H9 (cell line): ENCODE measurements around the gene ABHD15. TPM values are rescaled to one million over a fixed set of nuclear protein-coding genes. Genes with fewer than 3 reads are reported as not detected.

Experiments
- DNase-seq: peaks from one replicate; pipeline ENCODE4 v3.0.0-alpha.2; 2017
- H2AFZ ChIP-seq: one replicate; pipeline ENCODE4 v1.6.1; 2013; ENCODE audit warnings: mild to moderate bottlenecking, low read length, control low read depth, moderate library complexity
- H2AK5ac ChIP-seq: 2 replicates; pipeline ENCODE4 v1.6.1; 2013; ENCODE audit warnings: low read length, control low read depth, mixed read lengths; ENCODE audit not compliant: insufficient read length
- H2BK120ac ChIP-seq: one replicate; pipeline ENCODE4 v1.6.1; 2013; ENCODE audit warnings: low read depth, mild to moderate bottlenecking, low read length, control low read depth, inconsistent platforms; ENCODE audit not compliant: poor library complexity, severe bottlenecking
- H2BK12ac ChIP-seq: 2 replicates; pipeline ENCODE4 v1.6.1; 2013; ENCODE audit warnings: low read length, control low read depth, mixed read lengths, low read depth; ENCODE audit not compliant: insufficient read length
- H2BK15ac ChIP-seq: 2 replicates; pipeline ENCODE4 v1.6.1; 2013; ENCODE audit warnings: low read depth, low read length, control low read depth
- H2BK20ac ChIP-seq: one replicate; pipeline ENCODE4 v1.6.1; 2013; ENCODE audit warnings: low read depth, mild to moderate bottlenecking, low read length, control low read depth, inconsistent platforms; ENCODE audit not compliant: poor library complexity, severe bottlenecking
- H2BK5ac ChIP-seq: 2 replicates; pipeline ENCODE4 v1.6.1; 2013; ENCODE audit warnings: low read length, control low read depth, mixed read lengths; ENCODE audit not compliant: insufficient read length
- H3K14ac ChIP-seq: 2 replicates; pipeline ENCODE4 v1.6.1; 2013; ENCODE audit warnings: low read length, control low read depth; ENCODE audit not compliant: insufficient read depth
- H3K18ac ChIP-seq: 2 replicates; pipeline ENCODE4 v1.6.1; 2013; ENCODE audit warnings: low read depth, mild to moderate bottlenecking, mixed read lengths, low read length, control low read depth; ENCODE audit not compliant: insufficient read length
- H3K23ac ChIP-seq: 2 replicates; pipeline ENCODE4 v1.6.1; 2013; ENCODE audit warnings: low read length, control low read depth, mixed read lengths, low read depth; ENCODE audit not compliant: insufficient read length
- H3K23me2 ChIP-seq: 2 replicates; pipeline ENCODE4 v1.6.1; 2013; ENCODE audit warnings: low read depth, mild to moderate bottlenecking, mixed read lengths, low read length, control low read depth; ENCODE audit not compliant: insufficient read length, poor library complexity, severe bottlenecking
- H3K27ac ChIP-seq: 2 replicates; pipeline ENCODE4 v1.5.1; 2013; ENCODE audit warnings: low read length, control low read depth, mixed read lengths, low read depth; ENCODE audit not compliant: insufficient read length
- H3K27me3 ChIP-seq: 2 replicates; pipeline ENCODE4 v1.6.1; 2013; ENCODE audit warnings: low read length, control low read depth, inconsistent platforms; ENCODE audit not compliant: insufficient read depth
- H3K4ac ChIP-seq: 2 replicates; pipeline ENCODE4 v1.6.1; 2013; ENCODE audit warnings: low read depth, mild to moderate bottlenecking, control low read depth, inconsistent platforms, low read length, moderate library complexity
- H3K4me1 ChIP-seq: 2 replicates; pipeline ENCODE4 v1.6.1; 2013; ENCODE audit warnings: low read length, control low read depth, inconsistent platforms; ENCODE audit not compliant: insufficient read depth
- H3K4me2 ChIP-seq: 2 replicates; pipeline ENCODE4 v1.6.1; 2013; ENCODE audit warnings: low read length, control low read depth, mixed read lengths; ENCODE audit not compliant: insufficient read length, insufficient read depth
- H3K56ac ChIP-seq: 2 replicates; pipeline ENCODE4 v1.6.1; 2013; ENCODE audit warnings: low read depth, mild to moderate bottlenecking, mixed read lengths, low read length, control low read depth; ENCODE audit not compliant: insufficient read length
- H3K79me1 ChIP-seq: 2 replicates; pipeline ENCODE4 v1.6.1; 2013; ENCODE audit warnings: low read depth, mild to moderate bottlenecking, moderate library complexity, low read length, control low read depth, inconsistent platforms; ENCODE audit not compliant: insufficient read depth, poor library complexity, severe bottlenecking
- H3K79me2 ChIP-seq: 2 replicates; pipeline ENCODE4 v1.6.1; 2013; ENCODE audit warnings: low read length, control low read depth, inconsistent platforms; ENCODE audit not compliant: insufficient read depth
- H3K9ac ChIP-seq: 2 replicates; pipeline ENCODE4 v1.6.1; 2013; ENCODE audit warnings: low read length, control low read depth, mixed read lengths; ENCODE audit not compliant: insufficient read length; ENCODE audit errors: extremely low read depth
- H3K9me3 ChIP-seq: one replicate; pipeline ENCODE4 v1.6.1; 2013; ENCODE audit warnings: low read depth, low read length, inconsistent platforms; ENCODE audit not compliant: control insufficient read depth
- H3T11ph ChIP-seq: one replicate; pipeline ENCODE4 v1.6.1; 2013; ENCODE audit warnings: mild to moderate bottlenecking, low read length, control low read depth, inconsistent platforms
- H4K20me1 ChIP-seq: one replicate; pipeline ENCODE4 v1.6.1; 2013; ENCODE audit not compliant: control insufficient read depth, insufficient read length, insufficient read depth
- H4K5ac ChIP-seq: 2 replicates; pipeline ENCODE4 v1.6.1; 2013; ENCODE audit warnings: low read depth, mild to moderate bottlenecking, mixed read lengths, low read length, control low read depth; ENCODE audit not compliant: insufficient read length
- H4K8ac ChIP-seq: replicated peaks from 2 replicates; pipeline ENCODE4 v1.6.1; 2013; ENCODE audit warnings: low read length, control low read depth, mixed read lengths, low read depth; ENCODE audit not compliant: insufficient read length
- H4K91ac ChIP-seq: 2 replicates; pipeline ENCODE4 v1.6.1; 2013; ENCODE audit warnings: low read depth, mild to moderate bottlenecking, moderate library complexity, mixed read lengths, low read length, control low read depth; ENCODE audit not compliant: insufficient read length
- H3K27ac Mint-ChIP-seq, 3 experiments: 2 replicates in 2 of 3; 3 replicates in 1 of 3; pipeline ENCODE4 v1.8.0; 2020 to 2021; ENCODE audit warnings: mixed read lengths in 3 of 3, mild to moderate bottlenecking in 1 of 3, moderate library complexity in 1 of 3
- H3K27me3 Mint-ChIP-seq: 2 replicates; pipeline ENCODE4 v1.8.0; 2021; ENCODE audit warnings: low read depth, mild to moderate bottlenecking, moderate library complexity, mixed read lengths
- H3K36me3 Mint-ChIP-seq, 3 experiments: 2 replicates in 2 of 3; 3 replicates in 1 of 3; pipeline ENCODE4 v1.8.0; 2020 to 2021; ENCODE audit warnings: low read depth in 3 of 3, mixed read lengths in 3 of 3; ENCODE audit not compliant: insufficient read depth in 1 of 3
- H3K4me1 Mint-ChIP-seq, 2 experiments: 2 replicates each; pipeline ENCODE4 v1.8.0; 2020; ENCODE audit warnings: mixed read lengths in 2 of 2
- H3K4me3 Mint-ChIP-seq, 2 experiments: 2 replicates in 1 of 2; 3 replicates in 1 of 2; pipeline ENCODE4 v1.8.0; 2020 to 2021; ENCODE audit warnings: mild to moderate bottlenecking in 2 of 2, mixed read lengths in 2 of 2, moderate library complexity in 1 of 2
- H3K9me3 Mint-ChIP-seq, 2 experiments: 2 replicates in 1 of 2; 3 replicates in 1 of 2; pipeline ENCODE4 v1.8.0; 2020; ENCODE audit warnings: mild to moderate bottlenecking in 2 of 2, mixed read lengths in 2 of 2, moderate library complexity in 1 of 2
- whole genome bisulfite sequencing: extraction: QIAGEN DNeasy Blood & Tissue Kit; methylation state at CpG from one replicate; pipeline ENCODE4 v1.1.7; 2013; ENCODE audit warnings: missing lambda C conversion rate, low lambda C conversion rate, mixed read lengths; ENCODE audit not compliant: insufficient read length; ENCODE audit errors: extremely low coverage; 5-methylcytosine and 5-hydroxymethylcytosine counted together
- total RNA-seq: library from RNA; stranded (reverse); gene quantifications from 2 replicates; pipeline ENCODE4 v1.2.1, GENCODE V29; 2021
- TF ChIP-seq, protein P1 (sequence below): fragments of 200-600 bp; sonication (generic); conservative IDR thresholded peaks from 3 replicates; pipeline ENCODE4 v1.8.0; 2021; ENCODE audit warnings: antibody characterized with exemption, mild to moderate bottlenecking

The ABHD15 gene
- total RNA-seq, 1 experiment from 2014 or later: 2.5 TPM

DNA sequence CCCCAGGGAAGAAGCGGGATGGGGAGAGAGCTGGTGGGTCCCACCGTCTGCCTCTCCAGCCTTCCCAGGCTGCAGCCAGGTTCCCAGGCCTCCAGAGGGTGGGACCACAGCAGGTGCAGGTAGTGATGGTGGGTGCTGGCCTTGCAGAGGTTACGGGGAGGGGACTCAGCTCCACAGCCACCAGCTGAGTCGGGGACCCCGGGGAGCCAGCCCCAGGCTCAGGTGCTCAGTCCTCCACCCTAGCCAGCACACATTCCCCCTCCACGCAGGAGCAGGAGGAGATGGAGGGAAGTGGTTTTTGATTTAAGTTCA, 6.7 kb upstream of the ABHD15 start:
- Histone ChIP-seq H3K14ac (no peak overlapping the region), H3K23ac (no peak overlapping the region), H3K79me2 (no peaks in the 10 kb centered on the region), H2BK120ac (no peak overlapping the region), H3K9me3 (no peaks in the 10 kb centered on the region), H4K8ac (no peak overlapping the region), H3K27ac (no peak overlapping the region), H2BK12ac (no peak overlapping the region), H3K4ac (no peak overlapping the region), H3K9ac (no peak overlapping the region), H4K91ac (no peak overlapping the region), H2AK5ac (no peak overlapping the region), H3K18ac (no peak overlapping the region), H3K4me1 (no peaks in the 10 kb centered on the region), H3K56ac (no peak overlapping the region), H2BK5ac (no peak overlapping the region), H3K27me3 (no peaks in the 10 kb centered on the region; the same call in 1 of the 2 replicates), H2BK20ac (no peak overlapping the region), H3K4me2 (no peak overlapping the region), H4K20me1 (peaks cover 2% of the 10 kb centered on the region), H4K5ac (no peak overlapping the region), H2AFZ (no peak overlapping the region), H2BK15ac (no peak overlapping the region), H3T11ph (no peak overlapping the region), H3K23me2 (peaks cover 9% of the 10 kb centered on the region), H3K79me1 (no peaks in the 10 kb centered on the region)
- TF ChIP-seq, protein P1, sequence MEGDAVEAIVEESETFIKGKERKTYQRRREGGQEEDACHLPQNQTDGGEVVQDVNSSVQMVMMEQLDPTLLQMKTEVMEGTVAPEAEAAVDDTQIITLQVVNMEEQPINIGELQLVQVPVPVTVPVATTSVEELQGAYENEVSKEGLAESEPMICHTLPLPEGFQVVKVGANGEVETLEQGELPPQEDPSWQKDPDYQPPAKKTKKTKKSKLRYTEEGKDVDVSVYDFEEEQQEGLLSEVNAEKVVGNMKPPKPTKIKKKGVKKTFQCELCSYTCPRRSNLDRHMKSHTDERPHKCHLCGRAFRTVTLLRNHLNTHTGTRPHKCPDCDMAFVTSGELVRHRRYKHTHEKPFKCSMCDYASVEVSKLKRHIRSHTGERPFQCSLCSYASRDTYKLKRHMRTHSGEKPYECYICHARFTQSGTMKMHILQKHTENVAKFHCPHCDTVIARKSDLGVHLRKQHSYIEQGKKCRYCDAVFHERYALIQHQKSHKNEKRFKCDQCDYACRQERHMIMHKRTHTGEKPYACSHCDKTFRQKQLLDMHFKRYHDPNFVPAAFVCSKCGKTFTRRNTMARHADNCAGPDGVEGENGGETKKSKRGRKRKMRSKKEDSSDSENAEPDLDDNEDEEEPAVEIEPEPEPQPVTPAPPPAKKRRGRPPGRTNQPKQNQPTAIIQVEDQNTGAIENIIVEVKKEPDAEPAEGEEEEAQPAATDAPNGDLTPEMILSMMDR: no peak
- Mint-ChIP-seq H3K4me3 (no peak overlapping the region; a peak in 1 of 5 replicates), H3K4me1 (peaks cover 6 to 15% of the 10 kb centered on the region in 2 experiments), H3K9me3 (no peaks in the 10 kb centered on the region), H3K27me3 (peaks cover 14% of the 10 kb centered on the region), H3K36me3 (peaks cover 10 to 46% (median 36%) of the 10 kb centered on the region in 3 experiments; a peak in 6 of 7 replicates), H3K27ac (peak overlapping the region in 2 of 3 experiments; percentile 28 to 55; a peak in 1 of 7 replicates)
- DNase-seq: peak; percentile 30
- no CpG with 5 or more reads among the region's 6 CpGs for WGBS
